ENCODE measurements around the gene FHIP2A.

Gene FHIP2A

DNA sequence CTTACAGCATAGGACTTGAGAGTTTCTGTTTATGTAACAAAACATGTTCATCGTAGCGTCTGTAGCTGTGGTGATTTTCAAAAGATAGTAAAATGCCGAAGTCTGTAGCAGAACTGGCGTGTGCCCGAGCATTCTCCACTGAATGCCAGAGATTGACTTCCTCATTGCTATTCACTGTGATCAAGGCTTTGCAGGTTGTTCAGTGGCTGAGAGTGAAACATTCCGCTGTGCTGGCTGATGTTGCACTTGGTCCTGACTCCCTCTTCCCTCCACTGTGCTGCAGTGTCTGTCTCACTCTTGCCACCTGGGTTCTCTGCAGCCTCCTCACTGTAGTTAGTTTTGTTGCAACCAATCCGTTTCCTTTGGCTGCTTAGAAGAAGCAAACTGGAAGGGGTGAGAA, 37.6 kb downstream of the FHIP2A start:
- DNase-seq = no peak

DNA sequence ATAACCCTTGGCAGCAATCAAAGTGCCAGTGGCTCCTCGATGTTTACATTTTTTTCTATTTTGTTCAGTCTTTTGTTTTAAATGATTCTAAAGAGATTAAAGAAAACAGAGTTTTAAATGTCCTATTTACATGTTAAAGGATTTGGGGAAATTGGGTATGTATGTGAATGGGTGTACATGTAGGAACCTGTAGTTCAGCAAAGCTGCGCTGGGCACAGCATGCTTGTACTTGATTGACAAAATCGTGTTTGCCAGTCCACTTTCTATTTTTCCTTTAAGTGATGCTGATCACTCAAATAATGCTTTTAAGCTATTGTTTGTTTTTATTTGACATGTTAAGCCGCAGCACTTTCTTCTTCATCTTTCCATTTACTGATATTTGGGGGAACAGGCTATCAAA, 40.9 kb downstream of the FHIP2A start:
- no peak for DNase-seq

DNA sequence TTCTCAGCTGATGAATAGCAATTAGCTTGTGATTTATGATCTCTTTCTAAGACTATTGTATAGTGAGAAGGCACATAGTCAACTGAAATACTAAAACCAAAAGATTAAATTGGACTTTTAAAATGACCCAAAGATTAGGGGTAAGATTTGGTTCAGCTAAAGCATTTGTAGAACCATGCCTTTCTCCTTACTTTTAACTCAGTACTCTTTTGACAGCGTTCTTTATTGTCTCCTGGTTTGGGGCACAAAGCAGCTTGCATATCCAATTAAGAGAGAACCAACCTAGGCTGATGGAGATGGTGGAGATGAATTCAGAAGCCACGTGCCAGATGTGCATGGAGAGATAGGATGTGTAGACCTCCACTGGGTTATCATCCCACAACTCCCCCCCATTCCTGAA, 45.8 kb downstream of the FHIP2A start:
- no peak for DNase-seq

DNA sequence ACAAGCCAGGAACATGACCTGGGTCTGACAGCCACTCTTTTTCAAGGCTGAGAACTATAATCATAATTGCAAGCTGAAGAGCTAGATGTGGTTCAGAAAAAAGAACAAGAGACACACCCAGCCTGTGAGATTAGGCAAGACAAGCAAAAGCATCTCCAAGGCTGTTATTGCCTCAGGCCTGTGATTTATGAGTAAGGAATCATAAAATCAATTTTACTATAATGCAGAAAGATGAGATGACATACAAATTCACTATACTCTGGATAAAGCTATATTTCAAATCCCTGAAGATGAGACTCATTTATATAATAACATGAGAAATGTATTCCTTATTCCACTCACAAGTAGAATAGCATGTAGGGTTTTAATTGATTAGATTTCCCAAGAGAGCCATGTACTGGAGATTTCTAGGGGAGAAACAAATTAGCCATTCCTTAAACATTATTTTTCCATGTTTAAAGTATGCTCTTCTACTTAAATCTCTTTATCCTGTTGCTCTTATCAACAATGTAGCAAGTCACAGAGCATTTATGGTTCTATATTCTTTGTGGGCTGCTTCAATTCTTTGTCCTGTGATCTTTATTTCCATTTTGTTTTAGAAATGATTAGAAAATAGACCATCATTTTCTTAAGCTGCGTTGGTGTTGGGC, 47.4 kb downstream of the FHIP2A start:
- DNase-seq = no peak

DNA sequence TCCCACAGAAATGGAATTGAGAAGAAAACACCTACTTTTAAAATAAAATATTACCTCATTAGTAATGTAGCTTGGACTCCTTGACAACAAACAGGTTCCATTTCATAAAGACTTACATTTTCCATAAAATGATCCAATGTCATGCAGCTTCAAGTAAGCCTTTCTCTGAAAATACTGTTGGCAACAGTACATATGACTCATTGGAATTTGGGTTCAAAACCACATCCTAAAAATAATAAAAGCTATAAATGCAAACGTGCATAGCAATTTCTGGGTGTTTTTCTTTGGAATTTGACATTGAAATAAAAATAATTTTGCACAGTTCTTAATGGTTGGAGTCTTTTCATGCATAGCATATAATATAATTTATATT, 47.9 kb downstream of the FHIP2A start:
- no peak for DNase-seq

DNA sequence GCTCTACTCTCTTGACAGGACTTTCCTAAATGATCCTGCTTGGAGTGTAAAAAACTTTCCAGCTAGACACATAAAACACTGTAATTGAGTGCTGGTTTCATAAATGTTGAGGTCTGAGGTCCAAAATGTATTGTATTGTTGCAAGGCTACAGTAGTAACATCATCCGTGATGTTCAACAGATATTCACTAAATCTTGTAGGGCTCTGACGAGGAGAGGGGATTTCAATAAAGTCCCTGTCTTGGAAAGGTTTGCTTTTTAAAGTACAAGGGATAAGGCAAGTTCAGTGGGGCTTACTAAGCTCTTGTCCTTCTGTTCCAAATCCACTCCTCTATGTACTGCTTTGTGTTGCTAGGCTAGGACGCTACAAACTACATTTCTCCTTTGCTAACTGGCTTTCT, 48.9 kb downstream of the FHIP2A start:
- DNase-seq = no peak

DNA sequence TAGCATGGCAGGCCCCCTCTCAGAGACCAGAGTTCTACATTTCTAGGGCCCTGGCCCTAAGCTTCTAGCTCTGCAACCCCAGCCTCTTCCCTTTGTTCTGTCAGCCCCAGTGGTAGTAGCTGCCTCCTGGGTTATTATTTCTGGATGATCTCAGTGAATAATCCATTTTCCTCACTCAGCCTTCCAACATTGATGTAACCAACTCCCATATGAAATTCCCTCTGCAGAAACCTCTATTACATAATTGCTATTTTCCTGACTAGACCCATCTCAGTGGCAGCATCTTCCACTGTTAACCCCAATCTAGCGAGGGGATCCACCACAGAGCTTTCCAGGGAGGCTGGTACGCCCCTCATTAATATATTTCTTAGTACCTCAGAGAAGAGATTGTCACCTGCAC, 49.8 kb downstream of the FHIP2A start:
- no peak for DNase-seq
